ENCODE results near the gene EFNA1. TPM values are rescaled to one million over a fixed set of nuclear protein-coding genes. Genes with fewer than 3 reads are reported as not detected.
A peak's percentile ranks its signal among the peaks of the same experiment; 100 is the strongest.

Gene EFNA1
- total and polyA plus RNA-seq, 2 of the 13 experiments (the other 11 are each of a cell fraction or from before 2014, with no cell fraction given) = 81.8 to 874 TPM

DNA sequence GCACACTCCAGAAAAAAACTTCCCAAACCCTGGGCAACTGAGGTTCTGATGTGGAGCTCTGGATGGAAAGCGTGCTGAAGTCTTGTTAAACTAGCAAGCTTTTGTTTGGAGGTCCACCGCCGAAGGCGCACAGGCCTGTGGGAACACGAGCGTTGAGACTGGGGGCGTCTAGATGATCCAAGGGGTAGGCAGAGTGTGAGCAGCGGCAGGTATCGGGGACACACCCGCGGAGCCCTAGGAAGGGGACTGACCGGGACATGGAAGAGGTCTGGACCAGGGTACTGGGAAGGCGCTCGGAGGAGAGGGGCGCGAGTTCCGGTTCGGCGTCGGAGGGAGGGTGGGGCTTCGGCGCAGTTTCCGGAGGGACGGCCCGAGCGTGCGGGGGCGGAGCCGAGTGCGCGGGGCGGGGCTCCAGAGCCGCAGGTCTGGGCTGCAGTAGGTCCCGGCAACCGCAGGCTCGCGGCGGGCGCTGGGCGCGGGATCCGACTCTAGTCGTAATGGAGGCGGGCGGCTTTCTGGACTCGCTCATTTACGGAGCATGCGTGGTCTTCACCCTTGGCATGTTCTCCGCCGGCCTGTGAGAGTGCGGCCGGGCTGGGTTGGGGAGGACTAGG, 7.8 kb downstream of the EFNA1 start, which contains the start of gene SLC50A1 (continued):
- TF ChIP-seq, protein P1, sequence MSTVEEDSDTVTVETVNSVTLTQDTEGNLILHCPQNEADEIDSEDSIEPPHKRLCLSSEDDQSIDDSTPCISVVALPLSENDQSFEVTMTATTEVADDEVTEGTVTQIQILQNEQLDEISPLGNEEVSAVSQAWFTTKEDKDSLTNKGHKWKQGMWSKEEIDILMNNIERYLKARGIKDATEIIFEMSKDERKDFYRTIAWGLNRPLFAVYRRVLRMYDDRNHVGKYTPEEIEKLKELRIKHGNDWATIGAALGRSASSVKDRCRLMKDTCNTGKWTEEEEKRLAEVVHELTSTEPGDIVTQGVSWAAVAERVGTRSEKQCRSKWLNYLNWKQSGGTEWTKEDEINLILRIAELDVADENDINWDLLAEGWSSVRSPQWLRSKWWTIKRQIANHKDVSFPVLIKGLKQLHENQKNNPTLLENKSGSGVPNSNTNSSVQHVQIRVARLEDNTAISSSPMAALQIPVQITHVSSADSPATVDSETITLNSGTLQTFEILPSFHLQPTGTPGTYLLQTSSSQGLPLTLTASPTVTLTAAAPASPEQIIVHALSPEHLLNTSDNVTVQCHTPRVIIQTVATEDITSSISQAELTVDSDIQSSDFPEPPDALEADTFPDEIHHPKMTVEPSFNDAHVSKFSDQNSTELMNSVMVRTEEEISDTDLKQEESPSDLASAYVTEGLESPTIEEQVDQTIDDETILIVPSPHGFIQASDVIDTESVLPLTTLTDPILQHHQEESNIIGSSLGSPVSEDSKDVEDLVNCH (CRISPR knock-in tag; IDR thresholded peaks at IDR 0.05) = 0 out of 2 replicates have a peak, but pooled peaks have one; percentile 77
- TF ChIP-seq PCBP1 (IDR thresholded peaks at IDR 0.05; ENCODE audit: borderline replicate concordance, low read depth, low read length) (no peak), HNRNPH1 (optimal IDR thresholded peaks at IDR 0.05; ENCODE audit: low read depth, low read length) (peak; percentile 77), FOXP1 (IDR thresholded peaks at IDR 0.05) (no peak), FOXP1 (CRISPR knock-in tag; IDR thresholded peaks at IDR 0.05) (no peak), JUN (CRISPR knock-in tag; IDR thresholded peaks at IDR 0.05) (no peak; the same call in 1 of the 2 replicates), ATM (IDR thresholded peaks at IDR 0.05; ENCODE audit: borderline replicate concordance) (no peak), ZNF766 (CRISPR knock-in tag; IDR thresholded peaks at IDR 0.05; ENCODE audit: borderline replicate concordance) (0 out of 2 replicates have a peak, but pooled peaks have one; percentile 16), KMT2A (CRISPR knock-in tag; IDR thresholded peaks at IDR 0.05) (no peak), NFE2L2 (IDR thresholded peaks at IDR 0.05; ENCODE audit: low read length) (no peak), ZNF205 (CRISPR knock-in tag; IDR thresholded peaks at IDR 0.05) (no peak), PRPF4 (IDR thresholded peaks at IDR 0.05; ENCODE audit: low read depth, low read length, poor library complexity, severe bottlenecking) (no peak), NR2C2 (CRISPR knock-in tag; IDR thresholded peaks at IDR 0.05; ENCODE audit: borderline replicate concordance) (peak; percentile 77), ZNF121 (CRISPR knock-in tag; IDR thresholded peaks at IDR 0.05) (no peak)
- TF ChIP-seq, protein P2, sequence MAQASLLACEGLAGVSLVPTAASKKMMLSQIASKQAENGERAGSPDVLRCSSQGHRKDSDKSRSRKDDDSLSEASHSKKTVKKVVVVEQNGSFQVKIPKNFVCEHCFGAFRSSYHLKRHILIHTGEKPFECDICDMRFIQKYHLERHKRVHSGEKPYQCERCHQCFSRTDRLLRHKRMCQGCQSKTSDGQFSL (CRISPR knock-in tag; IDR thresholded peaks at IDR 0.05) = no peak
- TF ChIP-seq, protein P3, sequence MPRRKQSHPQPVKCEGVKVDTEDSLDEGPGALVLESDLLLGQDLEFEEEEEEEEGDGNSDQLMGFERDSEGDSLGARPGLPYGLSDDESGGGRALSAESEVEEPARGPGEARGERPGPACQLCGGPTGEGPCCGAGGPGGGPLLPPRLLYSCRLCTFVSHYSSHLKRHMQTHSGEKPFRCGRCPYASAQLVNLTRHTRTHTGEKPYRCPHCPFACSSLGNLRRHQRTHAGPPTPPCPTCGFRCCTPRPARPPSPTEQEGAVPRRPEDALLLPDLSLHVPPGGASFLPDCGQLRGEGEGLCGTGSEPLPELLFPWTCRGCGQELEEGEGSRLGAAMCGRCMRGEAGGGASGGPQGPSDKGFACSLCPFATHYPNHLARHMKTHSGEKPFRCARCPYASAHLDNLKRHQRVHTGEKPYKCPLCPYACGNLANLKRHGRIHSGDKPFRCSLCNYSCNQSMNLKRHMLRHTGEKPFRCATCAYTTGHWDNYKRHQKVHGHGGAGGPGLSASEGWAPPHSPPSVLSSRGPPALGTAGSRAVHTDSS (CRISPR knock-in tag; conservative IDR thresholded peaks at IDR 0.05) = no peak
- TF ChIP-seq, protein P4, sequence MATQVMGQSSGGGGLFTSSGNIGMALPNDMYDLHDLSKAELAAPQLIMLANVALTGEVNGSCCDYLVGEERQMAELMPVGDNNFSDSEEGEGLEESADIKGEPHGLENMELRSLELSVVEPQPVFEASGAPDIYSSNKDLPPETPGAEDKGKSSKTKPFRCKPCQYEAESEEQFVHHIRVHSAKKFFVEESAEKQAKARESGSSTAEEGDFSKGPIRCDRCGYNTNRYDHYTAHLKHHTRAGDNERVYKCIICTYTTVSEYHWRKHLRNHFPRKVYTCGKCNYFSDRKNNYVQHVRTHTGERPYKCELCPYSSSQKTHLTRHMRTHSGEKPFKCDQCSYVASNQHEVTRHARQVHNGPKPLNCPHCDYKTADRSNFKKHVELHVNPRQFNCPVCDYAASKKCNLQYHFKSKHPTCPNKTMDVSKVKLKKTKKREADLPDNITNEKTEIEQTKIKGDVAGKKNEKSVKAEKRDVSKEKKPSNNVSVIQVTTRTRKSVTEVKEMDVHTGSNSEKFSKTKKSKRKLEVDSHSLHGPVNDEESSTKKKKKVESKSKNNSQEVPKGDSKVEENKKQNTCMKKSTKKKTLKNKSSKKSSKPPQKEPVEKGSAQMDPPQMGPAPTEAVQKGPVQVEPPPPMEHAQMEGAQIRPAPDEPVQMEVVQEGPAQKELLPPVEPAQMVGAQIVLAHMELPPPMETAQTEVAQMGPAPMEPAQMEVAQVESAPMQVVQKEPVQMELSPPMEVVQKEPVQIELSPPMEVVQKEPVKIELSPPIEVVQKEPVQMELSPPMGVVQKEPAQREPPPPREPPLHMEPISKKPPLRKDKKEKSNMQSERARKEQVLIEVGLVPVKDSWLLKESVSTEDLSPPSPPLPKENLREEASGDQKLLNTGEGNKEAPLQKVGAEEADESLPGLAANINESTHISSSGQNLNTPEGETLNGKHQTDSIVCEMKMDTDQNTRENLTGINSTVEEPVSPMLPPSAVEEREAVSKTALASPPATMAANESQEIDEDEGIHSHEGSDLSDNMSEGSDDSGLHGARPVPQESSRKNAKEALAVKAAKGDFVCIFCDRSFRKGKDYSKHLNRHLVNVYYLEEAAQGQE (IDR thresholded peaks at IDR 0.05; ENCODE audit: borderline replicate concordance in 1 of 2, low read depth in 1 of 2, low read length in 2 of 2) = peak in 1 of 2 experiments; percentile 6; a peak in 1 of 4 replicates

Data from HepG2 (cell line).